ENCODE results near the gene RPAP2.
A peak's percentile ranks its signal among the peaks of the same experiment; 100 is the strongest.
"Not testable (repeated sequence)": the region's sequence is repeated elsewhere in the genome, so short reads cannot be mapped to it uniquely, and the experiment has no call there.

RPAP2 gene

GRCh38 chr1:92298573-92299476 lies at the start of gene RPAP2, which contains the start of gene GLMN:
RPAP2 (plus strand) TSS chr1:92299059; CDS start chr1:92299074, 15 bp downstream.
GLMN (minus strand) TSS chr1:92298987; CDS start chr1:92297999, 988 bp downstream.
- H3K4me3 Mint-ChIP-seq = peak within 1 kb of the TSS; percentile 96
- no peaks in the 10 kb centered on the region for H3K9me3 Mint-ChIP-seq
- H3K27ac Mint-ChIP-seq = peak within 1 kb of the TSS; percentile 97
- peaks cover 39% of the 10 kb centered on the region for H3K4me1 Mint-ChIP-seq (ENCODE audit: low read depth)
- H3K27me3 Mint-ChIP-seq = no peaks in the 10 kb centered on the region
- H3K36me3 Mint-ChIP-seq (ENCODE audit: low read depth) = peaks cover 46% of the 10 kb centered on the region

- H3K4me1 Mint-ChIP-seq (ENCODE audit: low read depth); H3K27ac Mint-ChIP-seq; H3K27me3 Mint-ChIP-seq; H3K4me3 Mint-ChIP-seq: not testable (repeated sequence)
- peaks cover 71% of the 10 kb centered on the region for H3K36me3 Mint-ChIP-seq (ENCODE audit: low read depth)
- peaks cover 12% of the 10 kb centered on the region for H3K9me3 Mint-ChIP-seq
These were observed 44.1 kb upstream of the RPAP2 start for GRCh38 chr1:92254714-92255113.

- Mint-ChIP-seq H3K27me3 (no peaks in the 10 kb centered on the region), H3K27ac (no peak overlapping the region), H3K9me3 (peaks cover 12% of the 10 kb centered on the region), H3K4me1 (ENCODE audit: low read depth) (peaks cover 3% of the 10 kb centered on the region), H3K4me3 (no peak overlapping the region), H3K36me3 (ENCODE audit: low read depth) (peaks cover 94% of the 10 kb centered on the region)
These were observed 39.5 kb upstream of the RPAP2 start for GRCh38 chr1:92259350-92259749.

- Mint-ChIP-seq H3K27me3 (no peaks in the 10 kb centered on the region), H3K27ac (no peak overlapping the region), H3K36me3 (ENCODE audit: low read depth) (peaks cover 79% of the 10 kb centered on the region), H3K9me3 (no peaks in the 10 kb centered on the region), H3K4me1 (ENCODE audit: low read depth) (peaks cover 3% of the 10 kb centered on the region), H3K4me3 (no peak overlapping the region)
These were observed 36.3 kb upstream of the RPAP2 start for GRCh38 chr1:92262516-92262915.

GRCh38 chr1:92273039-92273438 lies 25.8 kb upstream of the RPAP2 start:
- H3K4me3 Mint-ChIP-seq = no peak overlapping the region
- no peaks in the 10 kb centered on the region for H3K9me3 Mint-ChIP-seq
- H3K27ac Mint-ChIP-seq = no peak overlapping the region
- no peaks in the 10 kb centered on the region for H3K27me3 Mint-ChIP-seq
- peaks cover 70% of the 10 kb centered on the region for H3K36me3 Mint-ChIP-seq (ENCODE audit: low read depth)
- H3K4me1 Mint-ChIP-seq (ENCODE audit: low read depth) = no peaks in the 10 kb centered on the region

- H3K9me3 Mint-ChIP-seq = no peaks in the 10 kb centered on the region
- H3K27me3 Mint-ChIP-seq = no peaks in the 10 kb centered on the region
- no peaks in the 10 kb centered on the region for H3K4me1 Mint-ChIP-seq (ENCODE audit: low read depth)
- H3K27ac Mint-ChIP-seq = no peak overlapping the region
- H3K4me3 Mint-ChIP-seq = no peak overlapping the region
- peaks cover 63% of the 10 kb centered on the region for H3K36me3 Mint-ChIP-seq (ENCODE audit: low read depth)
These were observed 23.9 kb upstream of the RPAP2 start for GRCh38 chr1:92274939-92275338.

- no peaks in the 10 kb centered on the region for H3K4me1 Mint-ChIP-seq (ENCODE audit: low read depth)
- H3K36me3 Mint-ChIP-seq (ENCODE audit: low read depth) = peaks cover 69% of the 10 kb centered on the region
- H3K27me3 Mint-ChIP-seq = no peaks in the 10 kb centered on the region
- H3K9me3 Mint-ChIP-seq = peaks cover 4% of the 10 kb centered on the region
- no peak overlapping the region for H3K27ac Mint-ChIP-seq
- no peak overlapping the region for H3K4me3 Mint-ChIP-seq
These were observed 22.8 kb upstream of the RPAP2 start for GRCh38 chr1:92276082-92276481.

- H3K9me3 Mint-ChIP-seq = peaks cover 4% of the 10 kb centered on the region
- no peaks in the 10 kb centered on the region for H3K4me1 Mint-ChIP-seq (ENCODE audit: low read depth)
- H3K36me3 Mint-ChIP-seq (ENCODE audit: low read depth) = peaks cover 77% of the 10 kb centered on the region
- H3K4me3 Mint-ChIP-seq = no peak overlapping the region
- H3K27me3 Mint-ChIP-seq = no peaks in the 10 kb centered on the region
- no peak overlapping the region for H3K27ac Mint-ChIP-seq
These were observed 21.6 kb upstream of the RPAP2 start for GRCh38 chr1:92277105-92277723.

GRCh38 chr1:92279781-92280180 lies 19.1 kb upstream of the RPAP2 start:
- H3K4me1 Mint-ChIP-seq (ENCODE audit: low read depth); H3K27ac Mint-ChIP-seq; H3K27me3 Mint-ChIP-seq: not testable (repeated sequence)

GRCh38 chr1:92281411-92281810 lies 17.4 kb upstream of the RPAP2 start:
- not testable (repeated sequence) for H3K27ac Mint-ChIP-seq; H3K9me3 Mint-ChIP-seq; H3K4me1 Mint-ChIP-seq (ENCODE audit: low read depth); H3K27me3 Mint-ChIP-seq; H3K4me3 Mint-ChIP-seq
- peaks cover 87% of the 10 kb centered on the region for H3K36me3 Mint-ChIP-seq (ENCODE audit: low read depth)

More at GRCh38 chr1:92279781-92280180, 19.1 kb upstream of the RPAP2 start:
- H3K36me3 Mint-ChIP-seq (ENCODE audit: low read depth) = peaks cover 81% of the 10 kb centered on the region
- not testable (repeated sequence) for H3K4me3 Mint-ChIP-seq, H3K9me3 Mint-ChIP-seq

- Mint-ChIP-seq H3K36me3 (ENCODE audit: low read depth) (peaks cover 53% of the 10 kb centered on the region), H3K9me3 (no peaks in the 10 kb centered on the region), H3K4me1 (ENCODE audit: low read depth) (peaks cover 5% of the 10 kb centered on the region), H3K27ac (no peak overlapping the region), H3K27me3 (no peaks in the 10 kb centered on the region), H3K4me3 (no peak overlapping the region)
These were observed 7.4 kb upstream of the RPAP2 start for GRCh38 chr1:92291372-92291999.

- Mint-ChIP-seq H3K4me1 (ENCODE audit: low read depth) (peaks cover 39% of the 10 kb centered on the region), H3K27ac (peak overlapping the region; percentile 97), H3K36me3 (ENCODE audit: low read depth) (peaks cover 48% of the 10 kb centered on the region), H3K4me3 (peak overlapping the region; percentile 96), H3K27me3 (no peaks in the 10 kb centered on the region), H3K9me3 (no peaks in the 10 kb centered on the region)
These were observed 666 bp upstream of the RPAP2 start for GRCh38 chr1:92298213-92298572.

- Mint-ChIP-seq H3K9me3 (no peaks in the 10 kb centered on the region), H3K27me3 (no peaks in the 10 kb centered on the region), H3K4me1 (ENCODE audit: low read depth) (peaks cover 39% of the 10 kb centered on the region), H3K4me3 (peak overlapping the region; percentile 96), H3K36me3 (ENCODE audit: low read depth) (peaks cover 50% of the 10 kb centered on the region), H3K27ac (peak overlapping the region; percentile 97)
These were observed 755 bp downstream of the RPAP2 start for GRCh38 chr1:92299477-92300150.

GRCh38 chr1:92301021-92301420 lies 2.2 kb downstream of the RPAP2 start:
- H3K36me3 Mint-ChIP-seq (ENCODE audit: low read depth) = peaks cover 44% of the 10 kb centered on the region
- H3K27me3 Mint-ChIP-seq = no peaks in the 10 kb centered on the region
- H3K27ac Mint-ChIP-seq = no peak overlapping the region
- peaks cover 38% of the 10 kb centered on the region for H3K4me1 Mint-ChIP-seq (ENCODE audit: low read depth)
- H3K4me3 Mint-ChIP-seq = no peak overlapping the region
- H3K9me3 Mint-ChIP-seq = no peaks in the 10 kb centered on the region

GRCh38 chr1:92306020-92306419 lies 7.2 kb downstream of the RPAP2 start:
- Mint-ChIP-seq H3K36me3 (ENCODE audit: low read depth) (peaks cover 51% of the 10 kb centered on the region), H3K9me3 (no peaks in the 10 kb centered on the region), H3K4me3 (no peak overlapping the region), H3K27ac (no peak overlapping the region), H3K4me1 (ENCODE audit: low read depth) (peaks cover 11% of the 10 kb centered on the region), H3K27me3 (no peaks in the 10 kb centered on the region)
